ENCODE results near the gene HLA-G.

DNA sequence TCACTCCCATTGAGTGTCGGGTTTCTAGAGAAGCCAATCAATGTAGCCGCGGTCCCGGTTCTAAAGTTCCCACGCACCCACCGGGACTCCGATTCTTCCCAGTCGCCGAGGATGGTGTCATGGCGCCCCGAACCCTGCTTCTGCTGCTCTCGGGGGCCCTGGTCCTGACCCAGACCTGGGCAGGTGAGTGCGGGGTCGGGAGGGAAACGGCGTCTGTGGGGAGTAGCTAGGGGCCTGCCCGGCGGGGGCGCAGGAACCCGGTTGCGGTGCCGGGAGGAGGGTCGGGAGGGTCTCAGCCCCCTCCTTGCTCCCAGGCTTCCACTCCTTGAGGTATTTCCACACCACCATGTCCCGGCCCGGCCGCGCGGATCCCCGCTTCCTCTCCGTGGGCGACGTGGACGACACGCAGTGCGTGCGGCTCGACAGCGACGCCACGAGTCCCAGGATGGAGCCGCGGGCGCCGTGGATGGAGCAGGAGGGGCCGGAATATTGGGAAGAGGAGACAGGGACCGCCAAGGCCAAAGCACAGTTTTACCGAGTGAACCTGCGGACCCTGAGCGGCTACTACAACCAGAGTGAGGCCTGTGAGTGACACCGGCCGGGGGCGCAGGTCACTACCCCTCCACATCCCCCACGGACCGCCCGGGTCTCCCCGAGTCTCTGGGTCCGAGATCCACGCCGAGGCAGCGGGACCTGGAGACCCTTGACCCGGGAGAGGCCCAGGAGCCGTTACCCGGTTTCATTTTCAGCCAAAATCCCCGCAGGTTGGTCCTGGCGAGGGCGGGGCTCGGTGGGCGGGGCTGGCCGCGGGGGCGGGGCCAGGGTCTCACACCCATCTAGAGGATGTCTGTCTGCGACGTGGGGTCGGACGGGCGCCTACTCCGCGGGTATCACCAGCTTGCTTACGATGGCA, 35.2 kb upstream of the HLA-G start:
- TF ChIP-seq, protein P1, sequence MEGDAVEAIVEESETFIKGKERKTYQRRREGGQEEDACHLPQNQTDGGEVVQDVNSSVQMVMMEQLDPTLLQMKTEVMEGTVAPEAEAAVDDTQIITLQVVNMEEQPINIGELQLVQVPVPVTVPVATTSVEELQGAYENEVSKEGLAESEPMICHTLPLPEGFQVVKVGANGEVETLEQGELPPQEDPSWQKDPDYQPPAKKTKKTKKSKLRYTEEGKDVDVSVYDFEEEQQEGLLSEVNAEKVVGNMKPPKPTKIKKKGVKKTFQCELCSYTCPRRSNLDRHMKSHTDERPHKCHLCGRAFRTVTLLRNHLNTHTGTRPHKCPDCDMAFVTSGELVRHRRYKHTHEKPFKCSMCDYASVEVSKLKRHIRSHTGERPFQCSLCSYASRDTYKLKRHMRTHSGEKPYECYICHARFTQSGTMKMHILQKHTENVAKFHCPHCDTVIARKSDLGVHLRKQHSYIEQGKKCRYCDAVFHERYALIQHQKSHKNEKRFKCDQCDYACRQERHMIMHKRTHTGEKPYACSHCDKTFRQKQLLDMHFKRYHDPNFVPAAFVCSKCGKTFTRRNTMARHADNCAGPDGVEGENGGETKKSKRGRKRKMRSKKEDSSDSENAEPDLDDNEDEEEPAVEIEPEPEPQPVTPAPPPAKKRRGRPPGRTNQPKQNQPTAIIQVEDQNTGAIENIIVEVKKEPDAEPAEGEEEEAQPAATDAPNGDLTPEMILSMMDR (IDR thresholded peaks at IDR 0.05), result peak; percentile 52 to 64 (median 58)
- TF ChIP-seq POLR2A (IDR thresholded peaks at IDR 0.05), result peak in 1 of 2 donors; percentile 32
